Measurements from ENCODE around the gene ATP11A. TPM values are rescaled to one million over a fixed set of nuclear protein-coding genes. Genes with fewer than 3 reads are reported as not detected.

Gene ATP11A
- total and polyA plus RNA-seq, 2 experiments from 2014 or later, result 4.9 to 5.0 TPM

GRCh38 chr13:112877976-112878955 is 188.4 kb downstream of the ATP11A start:
- Histone ChIP-seq H3K4me1 (ENCODE audit: insufficient read depth) (no peaks in the 10 kb centered on the region), H3K36me3 (ENCODE audit: low read depth) (no peaks in the 10 kb centered on the region), H4K20me1 (ENCODE audit: insufficient read depth) (no peaks in the 10 kb centered on the region), H3K27me3 (replicated peaks; ENCODE audit: insufficient read depth) (no peaks in the 10 kb centered on the region), H3F3A (ENCODE audit: insufficient read depth) (no peaks in the 10 kb centered on the region), H3K27ac (no peak overlapping the region), H3K9me2 (ENCODE audit: insufficient read depth) (no peaks in the 10 kb centered on the region), H3K9ac (no peak overlapping the region), H3K4me2 (ENCODE audit: unreplicated experiment) (no peak overlapping the region), H3K9me3 (ENCODE audit: low read depth) (no peaks in the 10 kb centered on the region), H3K79me2 (ENCODE audit: insufficient read depth) (no peaks in the 10 kb centered on the region), H3K4me3 (no peak overlapping the region), H2AFZ (no peak overlapping the region)
- 92% methylated on average over 26 to 28 of the region's 28 CpGs for WGBS, 2 experiments (ENCODE audit: low coverage in 1 of 2, low lambda C conversion rate in 2 of 2, missing lambda C conversion rate in 2 of 2)
- DNase-seq, result no peak
- TF ChIP-seq EZH2 (IDR thresholded peaks at IDR 0.05; ENCODE audit: insufficient read depth, poor library complexity, severe bottlenecking) (no peak), EZH2phosphoT487 (IDR thresholded peaks at IDR 0.05; ENCODE audit: insufficient read depth, low read depth) (no peak)
- in situ Hi-C loops (cut with MboI), result no loop called here

GRCh38 chr13:112879283-112879833 is 189.5 kb downstream of the ATP11A start:
- Histone ChIP-seq H3K9me3 (ENCODE audit: low read depth) (no peaks in the 10 kb centered on the region), H3K4me3 (no peak overlapping the region), H3K9me2 (ENCODE audit: insufficient read depth) (no peaks in the 10 kb centered on the region), H3K79me2 (ENCODE audit: insufficient read depth) (no peaks in the 10 kb centered on the region), H3K4me2 (ENCODE audit: unreplicated experiment) (no peak overlapping the region), H3F3A (ENCODE audit: insufficient read depth) (no peaks in the 10 kb centered on the region), H3K4me1 (ENCODE audit: insufficient read depth) (no peaks in the 10 kb centered on the region), H2AFZ (no peak overlapping the region), H3K36me3 (ENCODE audit: low read depth) (no peaks in the 10 kb centered on the region), H3K9ac (no peak overlapping the region), H3K27ac (no peak overlapping the region), H4K20me1 (ENCODE audit: insufficient read depth) (no peaks in the 10 kb centered on the region), H3K27me3 (replicated peaks; ENCODE audit: insufficient read depth) (no peaks in the 10 kb centered on the region)
- no peak for TF ChIP-seq EZH2phosphoT487 (IDR thresholded peaks at IDR 0.05; ENCODE audit: insufficient read depth, low read depth)
- no peak for TF ChIP-seq EZH2 (IDR thresholded peaks at IDR 0.05; ENCODE audit: insufficient read depth, poor library complexity, severe bottlenecking)
- DNase-seq, result peak; percentile 50
- in situ Hi-C loops (cut with MboI), result no loop called here
- 74 to 77% methylated on average over 20 of the region's 20 CpGs for WGBS, 2 experiments (ENCODE audit: low coverage in 1 of 2, low lambda C conversion rate in 2 of 2, missing lambda C conversion rate in 2 of 2)

- TF ChIP-seq EZH2phosphoT487 (IDR thresholded peaks at IDR 0.05; ENCODE audit: insufficient read depth, low read depth) (no peak), EZH2 (IDR thresholded peaks at IDR 0.05; ENCODE audit: insufficient read depth, poor library complexity, severe bottlenecking) (no peak)
- Histone ChIP-seq H3K27me3 (replicated peaks; ENCODE audit: insufficient read depth) (no peaks in the 10 kb centered on the region), H3K9me2 (ENCODE audit: insufficient read depth) (no peaks in the 10 kb centered on the region), H3K9me3 (ENCODE audit: low read depth) (no peaks in the 10 kb centered on the region), H3K9ac (no peak overlapping the region), H3F3A (ENCODE audit: insufficient read depth) (no peaks in the 10 kb centered on the region), H3K36me3 (ENCODE audit: low read depth) (no peaks in the 10 kb centered on the region), H2AFZ (no peak overlapping the region), H4K20me1 (ENCODE audit: insufficient read depth) (no peaks in the 10 kb centered on the region), H3K4me1 (ENCODE audit: insufficient read depth) (no peaks in the 10 kb centered on the region), H3K79me2 (ENCODE audit: insufficient read depth) (no peaks in the 10 kb centered on the region), H3K4me3 (no peak overlapping the region), H3K27ac (no peak overlapping the region), H3K4me2 (ENCODE audit: unreplicated experiment) (no peak overlapping the region)
- in situ Hi-C loops (cut with MboI), result no loop called here
- WGBS, 2 experiments (ENCODE audit: low coverage in 1 of 2, low lambda C conversion rate in 2 of 2, missing lambda C conversion rate in 2 of 2), result 88 to 95% methylated on average over 19 to 22 of the region's 22 CpGs
- no peak for DNase-seq
Observed at GRCh38 chr13:112880221-112880641, 190.4 kb downstream of the ATP11A start.

- H3F3A ChIP-seq (ENCODE audit: insufficient read depth), result no peaks in the 10 kb centered on the region
- H3K4me1 ChIP-seq (ENCODE audit: insufficient read depth), result no peaks in the 10 kb centered on the region
- no peaks in the 10 kb centered on the region for H3K36me3 ChIP-seq (ENCODE audit: low read depth)
- no peaks in the 10 kb centered on the region for H3K9me3 ChIP-seq (ENCODE audit: low read depth)
- no peaks in the 10 kb centered on the region for H3K9me2 ChIP-seq (ENCODE audit: insufficient read depth)
- H4K20me1 ChIP-seq (ENCODE audit: insufficient read depth), result no peaks in the 10 kb centered on the region
- H3K27ac ChIP-seq, result no peak overlapping the region
- in situ Hi-C loops (cut with MboI), result no loop called here
- H3K4me2 ChIP-seq (ENCODE audit: unreplicated experiment), result no peak overlapping the region
- 83 to 87% methylated on average over 20 to 21 of the region's 21 CpGs for WGBS, 2 experiments (ENCODE audit: low coverage in 1 of 2, low lambda C conversion rate in 2 of 2, missing lambda C conversion rate in 2 of 2)
- no peaks in the 10 kb centered on the region for H3K27me3 ChIP-seq (replicated peaks; ENCODE audit: insufficient read depth)
- H3K4me3 ChIP-seq, result no peak overlapping the region
- no peak for DNase-seq
- no peaks in the 10 kb centered on the region for H3K79me2 ChIP-seq (ENCODE audit: insufficient read depth)
- H2AFZ ChIP-seq, result no peak overlapping the region
- no peak overlapping the region for H3K9ac ChIP-seq
- no peak for TF ChIP-seq EZH2phosphoT487 (IDR thresholded peaks at IDR 0.05; ENCODE audit: insufficient read depth, low read depth)
- TF ChIP-seq EZH2 (IDR thresholded peaks at IDR 0.05; ENCODE audit: insufficient read depth, poor library complexity, severe bottlenecking), result no peak
Observed at GRCh38 chr13:112880976-112881540, 191.2 kb downstream of the ATP11A start.
